ENCODE results near the gene SEC62. TPM values are rescaled to one million over a fixed set of nuclear protein-coding genes. Genes with fewer than 3 reads are reported as not detected.

SEC62 gene
- total RNA-seq, 3 donors from 2014 or later (not counting 1 experiment from before 2014, with no cell fraction given): 83.3 to 88.5 (median 86.6) TPM

- DNase-seq (peak in 1 of 2 donors; percentile 24), ATAC-seq (no peak)
- no peak overlapping the region for H3K4me3 ChIP-seq (ENCODE audit: low read length)
- H3K27ac Mint-ChIP-seq: no peak overlapping the region
- intact Hi-C loops (cut with micrococcal nuclease): no loop called here
- H3K4me1 ChIP-seq (ENCODE audit: control insufficient read depth, insufficient read depth, low read length): no peaks in the 10 kb centered on the region
- H3K9me3 ChIP-seq (ENCODE audit: control insufficient read depth, insufficient read depth, low read length): no peaks in the 10 kb centered on the region
- TF ChIP-seq CTCF (IDR thresholded peaks at IDR 0.05): no peak
- no peaks in the 10 kb centered on the region for H3K4me1 Mint-ChIP-seq
- H3K9me3 Mint-ChIP-seq: peaks cover 0 to 2% of the 10 kb centered on the region in 2 donors
- H3K36me3 Mint-ChIP-seq: no peaks in the 10 kb centered on the region
- H3K27ac ChIP-seq (ENCODE audit: low read length): no peak overlapping the region
- no peak overlapping the region for H3K4me3 Mint-ChIP-seq
- 30% methylated on average over 2 of the region's 3 CpGs for WGBS (ENCODE audit: insufficient coverage)
- no peaks in the 10 kb centered on the region for H3K27me3 ChIP-seq (ENCODE audit: control insufficient read depth, insufficient read depth, low read length)
- no peaks in the 10 kb centered on the region for H3K36me3 ChIP-seq (ENCODE audit: control insufficient read depth, insufficient read depth, low read length)
- H3K27me3 Mint-ChIP-seq (ENCODE audit: low read depth in 2 of 2): peaks cover 10 to 31% of the 10 kb centered on the region in 2 donors
Observed at GRCh38 chr3:169929830-169930519, 36.6 kb upstream of the SEC62 start.

GRCh38 chr3:169930843-169931242 lies 35.8 kb upstream of the SEC62 start:
- H3K4me3 ChIP-seq (ENCODE audit: low read length): no peak overlapping the region
- H3K4me1 ChIP-seq (ENCODE audit: control insufficient read depth, insufficient read depth, low read length): no peaks in the 10 kb centered on the region
- Mint-ChIP-seq H3K9me3 (peaks cover 0 to 2% of the 10 kb centered on the region in 2 donors), H3K27ac (no peak overlapping the region), H3K36me3 (no peaks in the 10 kb centered on the region), H3K4me3 (no peak overlapping the region), H3K27me3 (ENCODE audit: low read depth in 2 of 2) (peaks cover 11 to 40% of the 10 kb centered on the region in 2 donors), H3K4me1 (no peaks in the 10 kb centered on the region)
- DNase-seq: no peak
- no peaks in the 10 kb centered on the region for H3K9me3 ChIP-seq (ENCODE audit: control insufficient read depth, insufficient read depth, low read length)
- H3K27me3 ChIP-seq (ENCODE audit: control insufficient read depth, insufficient read depth, low read length): no peaks in the 10 kb centered on the region
- H3K36me3 ChIP-seq (ENCODE audit: control insufficient read depth, insufficient read depth, low read length): no peaks in the 10 kb centered on the region
- no peak for ATAC-seq
- intact Hi-C loops (cut with micrococcal nuclease): no loop called here
- TF ChIP-seq CTCF (IDR thresholded peaks at IDR 0.05): no peak
- H3K27ac ChIP-seq (ENCODE audit: low read length): no peak overlapping the region
- 94% methylated on average over 3 of the region's 3 CpGs for WGBS (ENCODE audit: insufficient coverage)

- H3K4me1 ChIP-seq (ENCODE audit: control insufficient read depth, insufficient read depth, low read length): no peaks in the 10 kb centered on the region
Observed at GRCh38 chr3:169931747-169932520, 34.7 kb upstream of the SEC62 start.

More at GRCh38 chr3:169931747-169932520, 34.7 kb upstream of the SEC62 start:
- Histone ChIP-seq H3K4me3 (ENCODE audit: low read length) (no peak overlapping the region), H3K27me3 (ENCODE audit: control insufficient read depth, insufficient read depth, low read length) (no peaks in the 10 kb centered on the region), H3K27ac (ENCODE audit: low read length) (peak overlapping the region; percentile 33), H3K9me3 (ENCODE audit: control insufficient read depth, insufficient read depth, low read length) (no peaks in the 10 kb centered on the region), H3K36me3 (ENCODE audit: control insufficient read depth, insufficient read depth, low read length) (no peaks in the 10 kb centered on the region)
- no peak overlapping the region for H3K27ac Mint-ChIP-seq
- no peaks in the 10 kb centered on the region for H3K36me3 Mint-ChIP-seq
- intact Hi-C loops (cut with micrococcal nuclease): no loop called here
- ATAC-seq (no peak), DNase-seq (no peak)
- TF ChIP-seq CTCF (IDR thresholded peaks at IDR 0.05): no peak
- no peaks in the 10 kb centered on the region for H3K4me1 Mint-ChIP-seq
- 63% methylated on average over 11 of the region's 14 CpGs for WGBS (ENCODE audit: insufficient coverage)
- peaks cover 9 to 44% of the 10 kb centered on the region in 2 donors for H3K27me3 Mint-ChIP-seq (ENCODE audit: low read depth in 2 of 2)
- H3K9me3 Mint-ChIP-seq: peaks cover 0 to 2% of the 10 kb centered on the region in 2 donors
- no peak overlapping the region for H3K4me3 Mint-ChIP-seq

Data from natural killer cell (primary cell).